ENCODE measurements around the gene WDR46. TPM values are rescaled to one million over a fixed set of nuclear protein-coding genes. Genes with fewer than 3 reads are reported as not detected.

WDR46 gene
- total and polyA plus RNA-seq, 2 of the 13 experiments (the other 11 are each of a cell fraction or from before 2014, with no cell fraction given): 47.4 to 105 TPM

GRCh38 chr6:33312361-33313104, 23.5 kb upstream of the WDR46 start (continued):
- 0 out of 2 replicates have a peak, but pooled peaks have one; percentile 2 for TF ChIP-seq MNT (IDR thresholded peaks at IDR 0.05)
- TF ChIP-seq ZSCAN20 (CRISPR knock-in tag; IDR thresholded peaks at IDR 0.05; ENCODE audit: borderline replicate concordance): no peak
- TF ChIP-seq ZNF142 (CRISPR knock-in tag; IDR thresholded peaks at IDR 0.05): 0 out of 2 replicates have a peak, but pooled peaks have one; percentile 53
- TF ChIP-seq TBX3 (IDR thresholded peaks at IDR 0.05; ENCODE audit: borderline replicate concordance): no peak
- TF ChIP-seq SAP130 (CRISPR knock-in tag; IDR thresholded peaks at IDR 0.05; ENCODE audit: low read depth): peak; percentile 80
- TF ChIP-seq ZSCAN29 (CRISPR knock-in tag; conservative IDR thresholded peaks at IDR 0.05): peak; percentile 77
- no peak for TF ChIP-seq ZNF253 (CRISPR knock-in tag; IDR thresholded peaks at IDR 0.05; ENCODE audit: borderline replicate concordance)
- no peak for TF ChIP-seq ATF7 (IDR thresholded peaks at IDR 0.05)
- no peak for TF ChIP-seq ATF7 (CRISPR knock-in tag; IDR thresholded peaks at IDR 0.05)
- TF ChIP-seq RFX3 (CRISPR knock-in tag; IDR thresholded peaks at IDR 0.05): no peak
- TF ChIP-seq MBD4 (IDR thresholded peaks at IDR 0.05; ENCODE audit: borderline replicate concordance, low read length): no peak
- TF ChIP-seq ZNF230 (CRISPR knock-in tag; IDR thresholded peaks at IDR 0.05): no peak
- TF ChIP-seq HOXA5 (CRISPR knock-in tag; IDR thresholded peaks at IDR 0.05): peak; percentile 73
- peak; percentile 48; the same call in 1 of the 2 replicates for TF ChIP-seq GATAD1 (CRISPR knock-in tag; IDR thresholded peaks at IDR 0.05)
- TF ChIP-seq, protein P1, sequence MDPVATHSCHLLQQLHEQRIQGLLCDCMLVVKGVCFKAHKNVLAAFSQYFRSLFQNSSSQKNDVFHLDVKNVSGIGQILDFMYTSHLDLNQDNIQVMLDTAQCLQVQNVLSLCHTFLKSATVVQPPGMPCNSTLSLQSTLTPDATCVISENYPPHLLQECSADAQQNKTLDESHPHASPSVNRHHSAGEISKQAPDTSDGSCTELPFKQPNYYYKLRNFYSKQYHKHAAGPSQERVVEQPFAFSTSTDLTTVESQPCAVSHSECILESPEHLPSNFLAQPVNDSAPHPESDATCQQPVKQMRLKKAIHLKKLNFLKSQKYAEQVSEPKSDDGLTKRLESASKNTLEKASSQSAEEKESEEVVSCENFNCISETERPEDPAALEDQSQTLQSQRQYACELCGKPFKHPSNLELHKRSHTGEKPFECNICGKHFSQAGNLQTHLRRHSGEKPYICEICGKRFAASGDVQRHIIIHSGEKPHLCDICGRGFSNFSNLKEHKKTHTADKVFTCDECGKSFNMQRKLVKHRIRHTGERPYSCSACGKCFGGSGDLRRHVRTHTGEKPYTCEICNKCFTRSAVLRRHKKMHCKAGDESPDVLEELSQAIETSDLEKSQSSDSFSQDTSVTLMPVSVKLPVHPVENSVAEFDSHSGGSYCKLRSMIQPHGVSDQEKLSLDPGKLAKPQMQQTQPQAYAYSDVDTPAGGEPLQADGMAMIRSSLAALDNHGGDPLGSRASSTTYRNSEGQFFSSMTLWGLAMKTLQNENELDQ (CRISPR knock-in tag; IDR thresholded peaks at IDR 0.05; ENCODE audit: borderline replicate concordance): peak; percentile 17; the same call in 1 of the 2 replicates
- TF ChIP-seq ZNF776 (CRISPR knock-in tag; IDR thresholded peaks at IDR 0.05): no peak
- no peak for TF ChIP-seq CC2D1A (CRISPR knock-in tag; IDR thresholded peaks at IDR 0.05)
- TF ChIP-seq TSC22D2 (CRISPR knock-in tag; IDR thresholded peaks at IDR 0.05; ENCODE audit: borderline replicate concordance): 0 out of 2 replicates have a peak, but pooled peaks have one; percentile 33
- TF ChIP-seq ZMYM2 (CRISPR knock-in tag; IDR thresholded peaks at IDR 0.05): no peak
- no peak for TF ChIP-seq ZNF251 (CRISPR knock-in tag; IDR thresholded peaks at IDR 0.05)
